CD4-positive, alpha-beta T cell (primary cell): ENCODE results near the gene MEX3A. TPM values are rescaled to one million over a fixed set of nuclear protein-coding genes. Genes with fewer than 3 reads are reported as not detected.

Source experiments
- ATAC-seq: fragments of 200-7000 bp; cut with Tn5 transposase; one replicate; pipeline ENCODE4 v1.10.0; 2022; ENCODE audit warnings: mild to moderate bottlenecking; ENCODE audit not compliant: poor library complexity
- CTCF ChIA-PET: fragments of 350-600 bp; sonication (Branson Sonifier 250); formaldehyde crosslinking; loops from one replicate; lab custom pipeline; 2021; ENCODE audit warnings: antibody characterized with exemption, inconsistent platforms; lab: Charles Lee
- POLR2A ChIA-PET: fragments of 350-600 bp; sonication (Branson Sonifier 250); formaldehyde crosslinking; loops from one replicate; lab custom pipeline; 2021; ENCODE audit warnings: antibody characterized with exemption, inconsistent platforms; lab: Charles Lee
- DNase-seq, 14 experiments: peaks; one replicate each; pipeline ENCODE4 v3.0.0-alpha.2; 2013 to 2020; ENCODE audit warnings: mixed read lengths in 2 of 14
- H3K27ac ChIP-seq, 2 donors: one replicate each; pipeline versions ENCODE4 v1.5.1 to v1.7.0; 2013; ENCODE audit warnings: low read length in 2 of 2, low read depth in 1 of 2, mild to moderate bottlenecking in 1 of 2
- H3K27me3 ChIP-seq, 2 experiments: 1 replicate in 1 of 2; 2 replicates in 1 of 2; pipeline versions ENCODE4 v1.6.1 to v1.7.0; 2013; ENCODE audit warnings: low read length in 2 of 2, control low read depth in 1 of 2, mild to moderate bottlenecking in 1 of 2, moderate library complexity in 1 of 2; ENCODE audit not compliant: insufficient read depth in 2 of 2, control insufficient read depth in 1 of 2
- H3K36me3 ChIP-seq: one replicate; pipeline ENCODE4 v1.6.1; 2013; ENCODE audit warnings: low read length, control low read depth; ENCODE audit not compliant: insufficient read depth
- H3K4me1 ChIP-seq: one replicate; pipeline ENCODE4 v1.6.1; 2013; ENCODE audit warnings: low read length, control low read depth; ENCODE audit not compliant: insufficient read depth
- H3K4me3 ChIP-seq: one replicate; pipeline ENCODE4 v1.5.1; 2013; ENCODE audit warnings: mild to moderate bottlenecking, low read length, moderate library complexity
- H3K9me3 ChIP-seq, 2 experiments: 1 replicate in 1 of 2; 2 replicates in 1 of 2; pipeline versions ENCODE4 v1.6.1 to v1.7.0; 2013; ENCODE audit warnings: low read length in 2 of 2, mild to moderate bottlenecking in 2 of 2, control low read depth in 1 of 2, moderate library complexity in 1 of 2; ENCODE audit not compliant: control insufficient read depth in 1 of 2, insufficient read depth in 1 of 2
- H3K27ac Mint-ChIP-seq: one replicate; pipeline ENCODE4 v1.8.0; 2020; ENCODE audit warnings: mixed read lengths
- H3K27me3 Mint-ChIP-seq: one replicate; pipeline ENCODE4 v1.8.0; 2021; ENCODE audit warnings: mixed read lengths
- H3K36me3 Mint-ChIP-seq: one replicate; pipeline ENCODE4 v1.8.0; 2021; ENCODE audit warnings: low read depth, mixed read lengths
- H3K4me1 Mint-ChIP-seq: one replicate; pipeline ENCODE4 v1.8.0; 2021; ENCODE audit warnings: low read depth, mixed read lengths
- H3K4me3 Mint-ChIP-seq: one replicate; pipeline ENCODE4 v1.8.0; 2020; ENCODE audit warnings: mild to moderate bottlenecking, mixed read lengths
- H3K9me3 Mint-ChIP-seq: one replicate; pipeline ENCODE4 v1.8.0; 2020; ENCODE audit warnings: mixed read lengths
- CTCF ChIP-seq: fragments of 200-600 bp; IDR thresholded peaks from one replicate; pipeline ENCODE4 v1.8.0; 2022; ENCODE audit warnings: antibody characterized with exemption, mild to moderate bottlenecking
- intact Hi-C, 2 experiments: fragments of 100-400 bp; cut with DNase I in 1 of 2; cut with micrococcal nuclease in 1 of 2; formaldehyde crosslinking; loops; one replicate each; pipeline versions ENCODE4 v1.15.1 to v1.9.0; 2023 to 2025; cut with DNase I, micrococcal nuclease
- total RNA-seq, 174 experiments: library from RNA in 2 of 174; stranded (reverse) in 2 of 174; gene quantifications; one replicate each; pipeline ENCODE4 v1.2.3 and lab custom pipeline; 2021 to 2026

The MEX3A gene
- total RNA-seq, 2 experiments from 2014 or later: 0.27 to 0.36 TPM

DNA sequence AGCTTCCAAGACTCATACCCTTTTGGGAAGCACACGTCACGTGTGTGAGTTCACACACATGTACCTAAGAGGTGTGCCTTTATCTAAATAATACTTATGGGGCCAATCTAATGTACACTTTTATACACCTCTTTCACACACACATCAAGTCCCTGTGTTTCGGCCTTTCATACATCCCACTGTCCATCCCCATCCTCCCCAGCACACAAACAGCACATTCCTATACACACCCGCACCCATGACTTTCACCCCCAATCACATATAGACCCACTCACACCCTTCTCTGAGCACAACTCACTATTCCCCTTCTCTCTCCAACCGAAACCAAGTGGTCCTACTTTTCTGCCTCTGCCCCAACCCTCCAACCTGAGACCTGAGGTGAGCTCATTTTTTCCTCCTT, 3.5 kb downstream of the MEX3A start:
- no peaks in the 10 kb centered on the region for H3K36me3 Mint-ChIP-seq
- peaks cover 6% of the 10 kb centered on the region for H3K4me1 Mint-ChIP-seq
- Histone ChIP-seq H3K27ac (no peak overlapping the region), H3K36me3 (no peaks in the 10 kb centered on the region), H3K4me3 (no peak overlapping the region), H3K9me3 (no peaks in the 10 kb centered on the region), H3K4me1 (peaks cover 23% of the 10 kb centered on the region), H3K27me3 (peaks cover 5 to 10% of the 10 kb centered on the region in 2 experiments)
- no peak for DNase-seq
- H3K27ac Mint-ChIP-seq: no peak overlapping the region
- no peak for ATAC-seq
- POLR2A ChIA-PET: no interaction called here
- no peaks in the 10 kb centered on the region for H3K9me3 Mint-ChIP-seq
- peaks cover 13% of the 10 kb centered on the region for H3K27me3 Mint-ChIP-seq
- intact Hi-C loops: no loop called here
- H3K4me3 Mint-ChIP-seq: peak overlapping the region; percentile 70
- TF ChIP-seq CTCF: no peak
- CTCF ChIA-PET: no interaction called here

GRCh38 chr1:156077430-156077760, 4.9 kb downstream of the MEX3A start:
- Mint-ChIP-seq H3K4me3 (no peak overlapping the region), H3K36me3 (no peaks in the 10 kb centered on the region), H3K27ac (no peak overlapping the region), H3K4me1 (no peaks in the 10 kb centered on the region), H3K27me3 (peaks cover 4% of the 10 kb centered on the region), H3K9me3 (no peaks in the 10 kb centered on the region)
- Histone ChIP-seq H3K4me1 (peaks cover 11% of the 10 kb centered on the region), H3K36me3 (no peaks in the 10 kb centered on the region), H3K27me3 (peaks cover 0 to 6% of the 10 kb centered on the region in 2 experiments), H3K27ac (no peak overlapping the region), H3K4me3 (no peak overlapping the region), H3K9me3 (no peaks in the 10 kb centered on the region)
- intact Hi-C loops: no loop called here
- POLR2A ChIA-PET: no interaction called here
- CTCF ChIA-PET: no interaction called here
- ATAC-seq (no peak), DNase-seq (no peak)
- TF ChIP-seq CTCF: no peak

DNA sequence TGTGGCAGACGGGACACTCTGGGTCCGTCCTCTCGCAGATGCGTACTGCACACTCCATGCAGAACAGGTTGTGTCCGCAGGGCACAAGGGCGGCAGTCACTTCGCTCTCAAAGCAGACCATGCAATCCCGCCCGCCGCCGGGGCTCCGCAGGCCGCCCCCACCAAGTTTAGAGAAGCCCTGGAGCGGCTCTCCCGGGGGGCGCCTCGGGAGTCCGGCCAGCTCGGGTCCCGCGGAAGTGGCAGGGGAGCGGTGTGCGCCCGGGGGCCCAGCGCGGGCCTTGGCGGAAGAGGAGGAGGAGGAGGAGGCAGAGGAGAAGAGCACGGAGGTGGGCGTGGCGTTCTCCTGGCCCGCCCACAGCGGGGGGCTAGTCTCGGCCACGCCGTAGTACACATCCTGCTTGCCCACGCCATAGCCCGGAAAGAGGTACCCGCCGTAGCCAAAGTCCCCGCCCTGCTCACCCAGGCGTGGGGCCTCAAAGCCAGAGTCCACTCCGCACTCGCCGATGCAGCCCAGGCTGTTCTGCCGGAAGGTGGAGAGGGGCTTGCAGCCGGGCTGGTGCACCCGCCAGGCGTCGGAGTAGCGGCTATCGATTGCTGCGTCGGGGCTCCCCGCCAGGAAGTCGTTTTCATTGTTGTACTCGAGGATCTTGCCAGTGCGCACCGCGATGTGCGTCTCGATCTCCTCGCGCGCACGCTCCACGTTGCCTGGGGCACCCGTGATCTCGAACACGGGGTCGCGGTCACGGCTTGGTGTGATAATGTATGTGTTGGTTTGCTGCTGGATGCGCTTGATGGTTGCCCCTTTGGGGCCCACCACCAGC, 5.4 kb downstream of the MEX3A start:
- peaks cover 0 to 2% of the 10 kb centered on the region in 2 experiments for H3K27me3 ChIP-seq
- POLR2A ChIA-PET: interaction anchor here (1.1 kb wide), 1 partner anchor 136 kb away, joined by 3 read pairs; the partner anchor contains the start of gene PMF1
- Mint-ChIP-seq H3K27me3 (peaks cover 4% of the 10 kb centered on the region), H3K4me3 (no peak overlapping the region), H3K4me1 (no peaks in the 10 kb centered on the region), H3K36me3 (no peaks in the 10 kb centered on the region), H3K9me3 (no peaks in the 10 kb centered on the region), H3K27ac (no peak overlapping the region)
- ATAC-seq: no peak
- H3K9me3 ChIP-seq: no peaks in the 10 kb centered on the region
- intact Hi-C loops: no loop called here
- CTCF ChIA-PET: no interaction called here
- no peak overlapping the region for H3K27ac ChIP-seq
- no peaks in the 10 kb centered on the region for H3K36me3 ChIP-seq
- peaks cover 6% of the 10 kb centered on the region for H3K4me1 ChIP-seq
- DNase-seq: peak in 1 of 14 experiments; percentile 16
- peak overlapping the region; percentile 5 for H3K4me3 ChIP-seq
- no peak for TF ChIP-seq CTCF
